Spleen (tissue), 11 donors: ENCODE measurements around the gene POLRMT. TPM values are rescaled to one million over a fixed set of nuclear protein-coding genes. Genes with fewer than 3 reads are reported as not detected.
A peak's percentile ranks its signal among the peaks of the same experiment; 100 is the strongest.

ENCODE experiments used
- DNase-seq: peaks from one replicate; pipeline ENCODE4 v3.0.0-alpha.2; 2020
- H3K27ac ChIP-seq, 8 donors: fragments of 200-600 bp; sonication (generic) in 7 of 8; 1 replicate in 4 of 8; 2 replicates in 4 of 8; pipeline versions ENCODE4 v1.5.0 to v1.8.0; 2016 to 2021; ENCODE audit warnings: inconsistent platforms in 4 of 8, mild to moderate bottlenecking in 4 of 8, moderate library complexity in 1 of 8
- H3K27me3 ChIP-seq, 7 donors: fragments of 200-600 bp; sonication (generic) in 6 of 7; replicated peaks in 1 of 7; 1 replicate in 4 of 7; 2 replicates in 3 of 7; pipeline versions ENCODE4 v1.5.0 to v1.8.0; 2016 to 2021; ENCODE audit warnings: inconsistent platforms in 3 of 7, mild to moderate bottlenecking in 1 of 7
- H3K36me3 ChIP-seq, 6 donors: fragments of 200-600 bp; sonication (generic) in 5 of 6; 1 replicate in 4 of 6; 2 replicates in 2 of 6; pipeline versions ENCODE4 v1.5.0 to v1.8.0; 2016 to 2021; ENCODE audit warnings: inconsistent platforms in 2 of 6
- H3K4me1 ChIP-seq, 6 donors: fragments of 200-600 bp; sonication (generic) in 5 of 6; 1 replicate in 3 of 6; 2 replicates in 3 of 6; pipeline versions ENCODE4 v1.5.0 to v1.8.0; 2016 to 2021; ENCODE audit warnings: inconsistent platforms in 3 of 6
- H3K4me3 ChIP-seq, 8 donors: fragments of 200-600 bp; sonication (generic) in 7 of 8; 1 replicate in 4 of 8; 2 replicates in 4 of 8; pipeline versions ENCODE4 v1.5.0 to v1.8.0; 2016 to 2021; ENCODE audit warnings: inconsistent platforms in 4 of 8, mild to moderate bottlenecking in 4 of 8, moderate library complexity in 2 of 8
- H3K9me3 ChIP-seq, 8 donors: fragments of 200-600 bp; sonication (generic) in 7 of 8; 1 replicate in 4 of 8; 2 replicates in 4 of 8; pipeline versions ENCODE4 v1.5.0 to v1.8.0; 2016 to 2021; ENCODE audit warnings: inconsistent platforms in 4 of 8
- POLR2A ChIP-seq, 3 donors: fragments of 450-650 bp; IDR thresholded peaks; one replicate each; pipeline ENCODE4 v1.5.1; 2017; ENCODE audit warnings: antibody characterized with exemption in 3 of 3, mild to moderate bottlenecking in 1 of 3
- POLR2AphosphoS5 ChIP-seq, 3 donors: sonication (generic); formaldehyde crosslinking; IDR thresholded peaks; one replicate each; pipeline ENCODE4 v1.5.1; 2017; ENCODE audit warnings: antibody characterized with exemption in 3 of 3
- WGBS, 5 donors: extraction: QIAGEN DNeasy Blood & Tissue Kit in 3 of 5; methylation state at CpG; one replicate each; pipeline versions ENCODE4 v1.1.5 to v1.1.7; 2013 to 2018; 5-methylcytosine and 5-hydroxymethylcytosine counted together
- intact Hi-C: fragments of 100-400 bp; cut with DNase I; formaldehyde crosslinking; loops from one replicate; pipeline ENCODE4 v1.15.0; 2023; ENCODE audit warnings: low total_unique reads
- polyA plus RNA-seq, 3 donors: library from polyadenylated mRNA; stranded (reverse); fragments of 200-250 nt; gene quantifications; one replicate each; pipeline ENCODE4 v1.2.1, GENCODE V29; 2013
- total RNA-seq, 7 donors: library from RNA; depleted of rRNA in 3 of 7; stranded (reverse); fragments of >200 nt in 3 of 7; fragmentation: NEBNext Ultra II Directional in 4 of 7; extraction: Animal tissue kit (Norgen Biotek cat#: 25700) in 4 of 7; gene quantifications; one replicate each; pipeline versions ENCODE4 v1.1.0 to v1.2.1, GENCODE V29; 2016 to 2021
- TF ChIP-seq, protein P1 (sequence below), 11 experiments: fragments of 200-600 bp in 7 of 11; fragments of 450-650 bp in 4 of 11; sonication (generic) in 4 of 11; IDR thresholded peaks in 8 of 11; conservative IDR thresholded peaks in 3 of 11; 1 replicate in 7 of 11; 2 replicates in 4 of 11; pipeline versions ENCODE4 v1.4.0 to v1.8.0; 2016 to 2021; ENCODE audit warnings: antibody characterized with exemption in 11 of 11, inconsistent platforms in 4 of 11, mild to moderate bottlenecking in 1 of 11
- donor health status: healthy with polysubstance abuse.
- donor health status: DM: no; HTN: no; CAD: no; lungs with moderate emphysema.
- donor health status: DM: no; HTN: no; CAD: no.
- donor health status: Bipolar disorder and iron deficiency.
- donor health status: healthy.
- donor health status: DM: no; HTN: no; CAD: no.
- donor health status: DM: yes; HTN: yes; CAD: no.

Gene POLRMT
- total and polyA plus RNA-seq, 10 donors: 28.6 to 105 (median 50.9) TPM

DNA sequence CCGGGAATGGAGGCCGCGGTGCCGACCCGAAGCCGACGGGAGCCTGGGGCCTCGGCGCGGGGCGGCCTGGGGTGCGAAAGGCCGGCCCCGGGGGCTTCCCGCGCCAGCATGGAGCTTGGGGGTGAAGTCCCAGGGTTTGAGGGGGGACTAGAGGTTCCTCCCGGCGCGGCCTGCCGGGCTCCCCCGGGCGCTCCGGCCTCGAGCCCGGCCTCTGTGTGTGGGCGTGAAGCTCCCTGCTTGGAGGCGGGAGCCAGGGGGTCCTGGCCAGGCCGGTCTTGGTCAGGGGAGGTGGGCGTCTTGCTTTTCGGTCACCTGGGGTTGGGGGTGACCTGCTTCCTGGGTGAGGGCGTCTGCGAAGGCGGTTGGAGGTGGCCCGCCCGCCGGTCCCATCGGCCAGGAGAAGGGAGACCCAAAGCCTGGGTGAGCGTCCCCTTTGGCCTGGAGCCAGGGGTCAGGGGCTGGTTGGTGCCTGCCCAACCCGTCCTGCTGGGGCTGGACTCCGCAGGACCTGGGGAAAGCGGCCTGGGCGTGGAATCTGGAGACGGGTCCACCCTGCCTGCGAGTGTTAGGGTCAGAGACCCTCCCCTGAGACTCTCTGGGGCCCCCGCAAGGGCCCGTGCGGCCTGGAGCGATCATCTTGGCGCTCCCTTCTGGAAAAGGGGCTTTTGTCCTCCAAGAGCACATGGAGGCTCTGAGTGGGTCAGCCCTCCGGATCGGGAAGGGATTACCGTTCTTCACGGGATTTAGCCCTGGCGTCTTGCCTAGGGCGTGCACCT lies 60.4 kb downstream of the POLRMT start:
- intact Hi-C loops: loop anchor here (5.0 kb wide), 1 partner anchor 41 kb away; the partner anchor contains the start of gene CDC34
- peak overlapping the region; percentile 81 to 97 (median 90) for H3K27ac ChIP-seq
- H3K4me1 ChIP-seq: peaks cover 30 to 70% (median 57%) of the 10 kb centered on the region in 6 donors
- peak; percentile 91 for DNase-seq
- H3K27me3 ChIP-seq: no peaks in the 10 kb centered on the region
- no peak for TF ChIP-seq POLR2AphosphoS5 (IDR thresholded peaks at IDR 0.05)
- H3K9me3 ChIP-seq: no peaks in the 10 kb centered on the region
- peak overlapping the region; percentile 81 to 98 (median 86) for H3K4me3 ChIP-seq
- peaks cover 0 to 19% (median 5%) of the 10 kb centered on the region in 6 donors for H3K36me3 ChIP-seq
- 0 to 1% (median 1%) methylated on average over 12 to 55 of the region's 55 CpGs for WGBS, 5 donors

DNA sequence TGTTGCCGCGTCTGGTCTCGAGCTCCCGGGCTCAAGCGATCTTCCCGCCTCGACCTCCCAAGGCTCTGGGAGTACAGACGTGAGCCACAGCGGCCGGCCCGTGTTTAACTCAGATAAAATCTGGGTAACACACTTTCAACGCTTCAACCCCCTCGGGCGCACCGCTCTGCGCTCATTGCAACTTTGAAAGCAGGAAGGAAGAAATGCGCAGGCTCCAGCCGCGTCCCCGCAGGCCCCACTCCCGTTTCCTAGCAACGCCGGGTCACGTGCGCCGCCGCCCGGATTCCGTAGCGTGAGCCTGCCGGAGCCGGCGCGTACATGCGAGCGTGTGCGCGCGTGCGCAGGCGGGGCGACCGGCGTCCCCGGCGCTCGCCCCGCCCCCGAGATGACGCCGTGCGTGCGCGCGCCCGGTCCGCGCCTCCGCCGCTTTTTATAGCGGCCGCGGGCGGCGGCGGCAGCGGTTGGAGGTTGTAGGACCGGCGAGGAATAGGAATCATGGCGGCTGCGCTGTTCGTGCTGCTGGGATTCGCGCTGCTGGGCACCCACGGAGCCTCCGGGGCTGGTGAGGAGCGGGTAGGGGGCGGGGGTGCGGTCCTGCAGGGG lies 61.1 kb downstream of the POLRMT start, which contains the start of gene BSG:
Gene BSG, plus strand, starts transcription at position 457 of the 603 bp plus-strand sequence. Its CDS starts 39 bp downstream, at position 496.
- peaks cover 0 to 12% (median 0%) of the 10 kb centered on the region in 6 donors for H3K36me3 ChIP-seq
- peak; percentile 100 for DNase-seq
- H3K27me3 ChIP-seq: no peaks in the 10 kb centered on the region
- H3K9me3 ChIP-seq: no peaks in the 10 kb centered on the region
- peaks cover 30 to 63% (median 51%) of the 10 kb centered on the region in 6 donors for H3K4me1 ChIP-seq
- 0 to 1% (median 0%) methylated on average over 58 to 79 of the region's 79 CpGs for WGBS, 5 donors
- TF ChIP-seq, protein P1, sequence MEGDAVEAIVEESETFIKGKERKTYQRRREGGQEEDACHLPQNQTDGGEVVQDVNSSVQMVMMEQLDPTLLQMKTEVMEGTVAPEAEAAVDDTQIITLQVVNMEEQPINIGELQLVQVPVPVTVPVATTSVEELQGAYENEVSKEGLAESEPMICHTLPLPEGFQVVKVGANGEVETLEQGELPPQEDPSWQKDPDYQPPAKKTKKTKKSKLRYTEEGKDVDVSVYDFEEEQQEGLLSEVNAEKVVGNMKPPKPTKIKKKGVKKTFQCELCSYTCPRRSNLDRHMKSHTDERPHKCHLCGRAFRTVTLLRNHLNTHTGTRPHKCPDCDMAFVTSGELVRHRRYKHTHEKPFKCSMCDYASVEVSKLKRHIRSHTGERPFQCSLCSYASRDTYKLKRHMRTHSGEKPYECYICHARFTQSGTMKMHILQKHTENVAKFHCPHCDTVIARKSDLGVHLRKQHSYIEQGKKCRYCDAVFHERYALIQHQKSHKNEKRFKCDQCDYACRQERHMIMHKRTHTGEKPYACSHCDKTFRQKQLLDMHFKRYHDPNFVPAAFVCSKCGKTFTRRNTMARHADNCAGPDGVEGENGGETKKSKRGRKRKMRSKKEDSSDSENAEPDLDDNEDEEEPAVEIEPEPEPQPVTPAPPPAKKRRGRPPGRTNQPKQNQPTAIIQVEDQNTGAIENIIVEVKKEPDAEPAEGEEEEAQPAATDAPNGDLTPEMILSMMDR (IDR thresholded peaks at IDR 0.05 in 8 of 11, conservative IDR thresholded peaks at IDR 0.05 in 3 of 11): peak in 2 of 11 experiments; percentile 40 to 44
- TF ChIP-seq POLR2AphosphoS5 (IDR thresholded peaks at IDR 0.05) (peak; percentile 97 to 98 (median 98)), POLR2A (IDR thresholded peaks at IDR 0.05) (peak; percentile 9 to 89 (median 54))
- intact Hi-C loops: loop anchor here (5.0 kb wide), 1 partner anchor 40 kb away; the partner anchor contains the start of gene CDC34
- peak within 1 kb of the TSS; percentile 81 to 97 (median 90) for H3K27ac ChIP-seq
- peak within 1 kb of the TSS; percentile 81 to 98 (median 86) for H3K4me3 ChIP-seq

DNA sequence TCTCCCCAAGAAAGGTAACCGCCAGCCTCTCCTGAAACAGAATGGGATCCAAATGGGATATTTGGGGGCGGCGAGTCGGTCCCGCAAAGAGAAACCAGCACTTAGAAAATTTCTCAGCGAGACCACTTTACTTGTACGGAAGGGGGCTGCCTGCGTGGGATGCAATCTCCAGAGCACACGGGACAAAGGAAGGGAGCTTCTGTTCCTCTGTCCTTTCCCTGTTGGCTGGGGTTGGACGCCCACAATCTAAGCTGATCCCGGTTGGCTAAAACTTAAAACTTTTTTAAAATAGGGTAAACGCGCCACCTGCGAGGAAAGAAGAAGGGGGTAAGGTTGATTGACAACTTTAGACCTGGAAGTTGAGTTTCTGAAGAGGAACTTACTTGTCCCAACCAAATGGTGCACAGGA lies 61.8 kb downstream of the POLRMT start:
- no peaks in the 10 kb centered on the region for H3K9me3 ChIP-seq
- WGBS, 5 donors: 0 to 2% (median 1%) methylated on average over 10 to 14 of the region's 14 CpGs
- peak overlapping the region; percentile 23 to 97 (median 84) for H3K4me3 ChIP-seq
- intact Hi-C loops: loop anchor here (5.0 kb wide), 1 partner anchor 39 kb away; the partner anchor contains the start of gene CDC34
- H3K36me3 ChIP-seq: peaks cover 0 to 6% (median 0%) of the 10 kb centered on the region in 6 donors
- TF ChIP-seq POLR2A (IDR thresholded peaks at IDR 0.05) (peak in 1 of 3 donors; percentile 11), POLR2AphosphoS5 (IDR thresholded peaks at IDR 0.05) (no peak)
- H3K27me3 ChIP-seq: no peaks in the 10 kb centered on the region
- no peak for DNase-seq
- peak overlapping the region; percentile 75 to 97 (median 90) for H3K27ac ChIP-seq
- peaks cover 30 to 56% (median 45%) of the 10 kb centered on the region in 6 donors for H3K4me1 ChIP-seq

DNA sequence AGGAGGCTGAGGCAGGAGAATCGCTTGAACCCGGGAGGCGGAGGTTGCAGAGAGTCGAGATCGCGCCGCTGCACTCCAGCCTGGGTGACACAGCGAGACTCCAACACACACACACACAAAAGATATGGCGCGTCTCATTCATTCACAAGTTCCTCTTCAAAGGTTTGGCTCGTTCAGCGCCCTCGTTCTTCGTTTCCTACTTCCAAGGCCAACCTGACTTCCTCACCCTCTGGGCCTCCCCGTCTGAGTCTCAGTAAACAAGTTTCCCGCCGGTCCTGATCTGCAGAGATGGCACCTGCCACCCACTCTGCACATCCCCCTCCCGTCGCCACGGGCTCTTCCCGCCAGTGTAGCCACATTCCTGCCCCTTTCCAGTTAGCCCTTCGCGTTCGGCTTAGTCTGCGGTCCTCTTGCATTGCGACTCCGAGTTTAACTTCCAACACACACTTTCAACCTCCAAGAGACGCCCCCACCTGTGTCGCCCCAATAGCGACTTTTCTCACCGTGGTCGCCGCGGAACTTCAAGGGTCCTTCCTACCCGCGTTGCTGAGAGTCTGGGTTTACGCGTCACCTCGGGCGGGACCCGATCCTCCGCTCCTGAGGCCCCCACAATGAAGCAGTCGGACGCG lies 62.3 kb downstream of the POLRMT start:
- peak overlapping the region; percentile 23 to 97 (median 84) for H3K4me3 ChIP-seq
- peaks cover 0 to 2% (median 0%) of the 10 kb centered on the region in 6 donors for H3K36me3 ChIP-seq
- peak; percentile 87 for DNase-seq
- H3K27me3 ChIP-seq: no peaks in the 10 kb centered on the region
- TF ChIP-seq, protein P1 (IDR thresholded peaks at IDR 0.05 in 8 of 11, conservative IDR thresholded peaks at IDR 0.05 in 3 of 11): no peak
- peak; percentile 43 to 68 (median 63) for TF ChIP-seq POLR2AphosphoS5 (IDR thresholded peaks at IDR 0.05)
- peak overlapping the region; percentile 75 to 97 (median 90) for H3K27ac ChIP-seq
- intact Hi-C loops: loop anchor here (5.0 kb wide), 1 partner anchor 39 kb away; the partner anchor contains the start of gene CDC34
- WGBS, 5 donors: 0 to 4% (median 2%) methylated on average over 41 to 45 of the region's 45 CpGs
- H3K4me1 ChIP-seq: peaks cover 28 to 51% (median 40%) of the 10 kb centered on the region in 6 donors
- no peaks in the 10 kb centered on the region for H3K9me3 ChIP-seq
